HepG2 (cell line): ENCODE data around the gene NCKIPSD. TPM values are rescaled to one million over a fixed set of nuclear protein-coding genes. Genes with fewer than 3 reads are reported as not detected.
A peak's percentile ranks its signal among the peaks of the same experiment; 100 is the strongest.

Experiments
- ARID4A ChIP-seq: sonication (generic); formaldehyde crosslinking; IDR thresholded peaks from 2 replicates; pipeline ENCODE4 v1.5.0; 2020; ENCODE audit warnings: mild to moderate bottlenecking, missing genetic modification reagents, borderline replicate concordance
- ATRX ChIP-seq: sonication (generic); formaldehyde crosslinking; IDR thresholded peaks from 2 replicates; pipeline ENCODE4 v1.4.0; 2020; ENCODE audit warnings: missing genetic modification reagents, borderline replicate concordance
- CREBL2 ChIP-seq: sonication (generic); formaldehyde crosslinking; IDR thresholded peaks from 2 replicates; pipeline ENCODE4 v1.8.1; 2023; ENCODE audit warnings: missing genetic modification reagents, mild to moderate bottlenecking, borderline replicate concordance
- KIAA2018 ChIP-seq: sonication (generic); formaldehyde crosslinking; IDR thresholded peaks from 2 replicates; pipeline ENCODE4 v1.5.0; 2020; ENCODE audit warnings: mild to moderate bottlenecking, missing genetic modification reagents, borderline replicate concordance
- MED8 ChIP-seq: sonication (generic); formaldehyde crosslinking; IDR thresholded peaks from 2 replicates; pipeline ENCODE4 v1.8.1; 2023; ENCODE audit warnings: mild to moderate bottlenecking, missing genetic modification reagents; ENCODE audit not compliant: insufficient replicate concordance
- SALL1 ChIP-seq: sonication (generic); formaldehyde crosslinking; IDR thresholded peaks from 2 replicates; pipeline ENCODE4 v1.8.0; 2022; ENCODE audit warnings: mild to moderate bottlenecking, missing genetic modification reagents
- TFAP4 ChIP-seq: sonication (generic); IDR thresholded peaks from 2 replicates; pipeline ENCODE4 v1.6.1; 2016; ENCODE audit warnings: low read depth, borderline replicate concordance
- ZNF382 ChIP-seq: sonication (generic); formaldehyde crosslinking; IDR thresholded peaks from 2 replicates; pipeline ENCODE4 v1.5.0; 2020; ENCODE audit warnings: missing genetic modification reagents, mild to moderate bottlenecking, borderline replicate concordance
- ZNF772 ChIP-seq: sonication (generic); formaldehyde crosslinking; IDR thresholded peaks from 2 replicates; pipeline ENCODE4 v1.5.0; 2020; ENCODE audit warnings: mild to moderate bottlenecking, missing genetic modification reagents
- polyA plus RNA-seq, 8 experiments: library from polyadenylated mRNA; depleted of rRNA in 3 of 8; stranded (reverse) in 7 of 8; unstranded in 1 of 8; fragments of >200 nt; fragmentation: Illumina TruSeq in 4 of 8; extraction: Trizol in 4 of 8; gene quantifications; 2 replicates each; pipeline versions ENCODE4 v1.2.1 to v1.2.3, GENCODE V29; 2011 to 2016; ENCODE audit warnings: low read depth in 4 of 8, missing spikeins in 1 of 8, mixed read lengths in 1 of 8; ENCODE audit not compliant: insufficient read depth in 1 of 8
- total RNA-seq, 5 experiments: library from RNA; depleted of rRNA; stranded (reverse); fragments of >200 nt; fragmentation: Illumina TruSeq; extraction: Trizol; gene quantifications; 2 replicates each; pipeline ENCODE4 v1.2.3, GENCODE V29; 2016; ENCODE audit warnings: low read depth in 1 of 5

NCKIPSD gene
- total and polyA plus RNA-seq, 2 of the 13 experiments (the other 11 are each of a cell fraction or from before 2014, with no cell fraction given) = 13.5 to 35.2 TPM

GRCh38 chr3:48663489-48664312 is 22.0 kb downstream of the NCKIPSD start (continued):
- peak; percentile 93 for TF ChIP-seq ARID4A (CRISPR knock-in tag)
- peak; percentile 37 for TF ChIP-seq MED8 (CRISPR knock-in tag)
- peak; percentile 88 for TF ChIP-seq SALL1
- no peak for TF ChIP-seq KIAA2018 (CRISPR knock-in tag)
- no peak for TF ChIP-seq ATRX (CRISPR knock-in tag)
- peak; percentile 31; the same call in 1 of the 2 replicates for TF ChIP-seq TFAP4
- TF ChIP-seq ZNF772 (CRISPR knock-in tag) = peak; percentile 81
- no peak for TF ChIP-seq ZNF382
- TF ChIP-seq CREBL2 (CRISPR knock-in tag) = peak; percentile 54; the same call in 1 of the 2 replicates
